Panc1 (cell line): ENCODE measurements around the gene ZDHHC8. TPM values are rescaled to one million over a fixed set of nuclear protein-coding genes. Genes with fewer than 3 reads are reported as not detected.

Experiments used
- ATAC-seq: fragments of 200-7000 bp; cut with Tn5 transposase; 2 replicates; pipeline ENCODE4 v1.9.1; 2020; ENCODE audit warnings: mild to moderate bottlenecking, moderate library complexity
- BruUV-seq: library from RNA; stranded (reverse); fragments of 400-500 nt; replicated peaks from 2 replicates; lab custom pipeline; 2021; lab: Mats Ljungman, UMichigan
- CTCF ChIA-PET: fragments of 300-600 bp; sonication (Branson Sonifier 250); formaldehyde crosslinking; loops from one replicate; lab custom pipeline; 2022; ENCODE audit warnings: antibody characterized with exemption; lab: Charles Lee
- POLR2A ChIA-PET: fragments of 300-600 bp; sonication (Branson Sonifier 250); formaldehyde crosslinking; loops from one replicate; lab custom pipeline; 2022; ENCODE audit warnings: antibody characterized with exemption; lab: Charles Lee
- DNase-seq: peaks from one replicate; pipeline ENCODE4 v3.0.0-alpha.2; 2010; ENCODE audit warnings: low read depth, low spot score
- H3K27ac ChIP-seq: 2 replicates; pipeline ENCODE4 v1.5.1; 2011; ENCODE audit warnings: mild to moderate bottlenecking, low read length, inconsistent platforms
- H3K27me3 ChIP-seq: fragments of 200-500 bp; sonication (Bioruptor generic); 2 replicates; pipeline ENCODE4 v1.6.0; 2014; ENCODE audit warnings: low read length, inconsistent platforms; ENCODE audit not compliant: control insufficient read depth, insufficient read depth
- H3K36me3 ChIP-seq: fragments of 200-500 bp; sonication (Bioruptor generic); 2 replicates; pipeline ENCODE4 v1.5.1; 2014; ENCODE audit warnings: inconsistent platforms, mild to moderate bottlenecking, low read length, moderate library complexity; ENCODE audit not compliant: control insufficient read depth, insufficient read depth
- H3K4me1 ChIP-seq: 2 replicates; pipeline ENCODE4 v1.5.1; 2011; ENCODE audit warnings: inconsistent platforms, mild to moderate bottlenecking, low read length, moderate library complexity; ENCODE audit not compliant: control insufficient read depth, insufficient read depth
- H3K4me3 ChIP-seq, 2 experiments: 2 replicates each; pipeline ENCODE4 v1.5.1; 2011 to 2012; ENCODE audit warnings: low read depth in 2 of 2, low read length in 2 of 2, mild to moderate bottlenecking in 2 of 2, inconsistent platforms in 1 of 2, moderate library complexity in 1 of 2
- H3K9me3 ChIP-seq: fragments of 200-500 bp; sonication (Bioruptor generic); 2 replicates; pipeline ENCODE4 v1.5.1; 2014; ENCODE audit warnings: low read depth, mild to moderate bottlenecking, inconsistent platforms, low read length, moderate library complexity; ENCODE audit not compliant: control insufficient read depth, insufficient read depth
- POLR2AphosphoS5 ChIP-seq: IDR thresholded peaks from 2 replicates; pipeline ENCODE4 v1.6.1; 2012; ENCODE audit warnings: mild to moderate bottlenecking, low read depth, low read length, moderate library complexity
- SIN3A ChIP-seq: IDR thresholded peaks from 2 replicates; pipeline ENCODE4 v1.6.1; 2012; ENCODE audit warnings: low read depth, mild to moderate bottlenecking, low read length, moderate library complexity, borderline replicate concordance; ENCODE audit not compliant: insufficient read depth
- TCF7L2 ChIP-seq: IDR thresholded peaks from 2 replicates; pipeline ENCODE4 v1.6.1; 2011; ENCODE audit warnings: mild to moderate bottlenecking, low read depth, low read length, inconsistent platforms
- in situ Hi-C: cut with HindIII; loops from 2 replicates; pipeline ENCODE4 v1.10.0; 2016; ENCODE audit warnings: low sequenced_read_pairs, low pct_unique_long_range_greater_than_20kb
- intact Hi-C: fragments of 100-400 bp; cut with micrococcal nuclease; formaldehyde crosslinking; loops from one replicate; pipeline ENCODE4 v1.10.0; 2022; ENCODE audit not compliant: unreplicated experiment
- total RNA-seq: library from RNA; stranded (reverse); gene quantifications from one replicate; pipeline ENCODE4 v1.2.1, GENCODE V29; 2021; ENCODE audit not compliant: unreplicated experiment
- TF ChIP-seq, protein P1 (sequence below): fragments of 450-650 bp; IDR thresholded peaks from 2 replicates; pipeline ENCODE4 v1.5.1; 2017; ENCODE audit warnings: mild to moderate bottlenecking
- TF ChIP-seq, protein P2 (sequence below), 2 experiments: IDR thresholded peaks; 2 replicates each; pipeline ENCODE4 v1.6.1; 2011 to 2012; ENCODE audit warnings: low read depth in 2 of 2, control low read depth in 1 of 2, low read length in 1 of 2, mild to moderate bottlenecking in 1 of 2, moderate library complexity in 1 of 2; ENCODE audit not compliant: insufficient read depth in 1 of 2

The ZDHHC8 gene
- total RNA-seq, 1 experiment from 2014 or later, result 79.0 TPM

DNA sequence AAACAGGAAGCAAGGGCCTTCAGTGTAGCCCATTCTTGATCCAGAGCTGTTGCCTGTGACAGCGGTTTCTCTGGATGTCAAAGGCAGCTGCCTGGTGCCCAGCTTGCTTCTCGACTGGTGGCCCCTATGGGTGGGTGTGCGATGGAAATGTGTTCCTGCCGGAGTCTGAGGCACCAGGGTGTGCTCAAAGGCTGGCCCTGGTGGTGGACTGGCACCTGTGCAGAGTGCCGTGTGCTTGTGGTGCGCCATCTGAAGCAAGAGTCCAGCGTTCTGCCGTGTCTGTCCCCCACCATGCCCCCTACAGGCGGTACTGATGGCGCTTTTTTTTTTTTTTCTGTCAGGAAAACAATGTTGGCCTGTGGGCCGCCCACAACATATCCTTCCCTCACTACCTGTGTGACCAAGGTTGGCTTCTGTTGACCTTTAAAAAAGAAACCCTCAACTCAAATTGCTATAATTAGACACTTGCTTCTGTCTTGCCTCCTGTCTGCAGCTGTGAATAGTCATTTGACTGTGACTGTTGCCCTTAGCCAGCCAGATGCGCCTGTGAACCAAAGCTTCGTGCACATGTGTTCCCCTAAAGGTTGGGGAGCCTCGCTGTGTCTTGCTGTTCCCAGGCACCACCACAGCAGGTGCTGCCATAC, 20.4 kb upstream of the ZDHHC8 start:
- CTCF ChIA-PET, result interaction anchor here (0.7 to 0.8 kb wide), 2 partner anchors 16 to 125 kb away, joined by 3 to 8 read pairs; no protein-coding TSS in a partner anchor
- H3K36me3 ChIP-seq, result no peaks in the 10 kb centered on the region; the same call in 1 of the 2 replicates
- no peaks in the 10 kb centered on the region for H3K27me3 ChIP-seq
- POLR2A ChIA-PET, result no interaction called here
- in situ Hi-C loops, result no loop called here
- no peak overlapping the region for H3K4me3 ChIP-seq
- no peak for DNase-seq
- BruUV-seq, result no TSS peak
- H3K9me3 ChIP-seq, result no peaks in the 10 kb centered on the region
- TF ChIP-seq TCF7L2 (no peak), SIN3A (no peak), POLR2AphosphoS5 (no peak; the same call in 1 of the 2 replicates)
- TF ChIP-seq, protein P1, sequence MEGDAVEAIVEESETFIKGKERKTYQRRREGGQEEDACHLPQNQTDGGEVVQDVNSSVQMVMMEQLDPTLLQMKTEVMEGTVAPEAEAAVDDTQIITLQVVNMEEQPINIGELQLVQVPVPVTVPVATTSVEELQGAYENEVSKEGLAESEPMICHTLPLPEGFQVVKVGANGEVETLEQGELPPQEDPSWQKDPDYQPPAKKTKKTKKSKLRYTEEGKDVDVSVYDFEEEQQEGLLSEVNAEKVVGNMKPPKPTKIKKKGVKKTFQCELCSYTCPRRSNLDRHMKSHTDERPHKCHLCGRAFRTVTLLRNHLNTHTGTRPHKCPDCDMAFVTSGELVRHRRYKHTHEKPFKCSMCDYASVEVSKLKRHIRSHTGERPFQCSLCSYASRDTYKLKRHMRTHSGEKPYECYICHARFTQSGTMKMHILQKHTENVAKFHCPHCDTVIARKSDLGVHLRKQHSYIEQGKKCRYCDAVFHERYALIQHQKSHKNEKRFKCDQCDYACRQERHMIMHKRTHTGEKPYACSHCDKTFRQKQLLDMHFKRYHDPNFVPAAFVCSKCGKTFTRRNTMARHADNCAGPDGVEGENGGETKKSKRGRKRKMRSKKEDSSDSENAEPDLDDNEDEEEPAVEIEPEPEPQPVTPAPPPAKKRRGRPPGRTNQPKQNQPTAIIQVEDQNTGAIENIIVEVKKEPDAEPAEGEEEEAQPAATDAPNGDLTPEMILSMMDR, result peak; percentile 75
- TF ChIP-seq, protein P2, sequence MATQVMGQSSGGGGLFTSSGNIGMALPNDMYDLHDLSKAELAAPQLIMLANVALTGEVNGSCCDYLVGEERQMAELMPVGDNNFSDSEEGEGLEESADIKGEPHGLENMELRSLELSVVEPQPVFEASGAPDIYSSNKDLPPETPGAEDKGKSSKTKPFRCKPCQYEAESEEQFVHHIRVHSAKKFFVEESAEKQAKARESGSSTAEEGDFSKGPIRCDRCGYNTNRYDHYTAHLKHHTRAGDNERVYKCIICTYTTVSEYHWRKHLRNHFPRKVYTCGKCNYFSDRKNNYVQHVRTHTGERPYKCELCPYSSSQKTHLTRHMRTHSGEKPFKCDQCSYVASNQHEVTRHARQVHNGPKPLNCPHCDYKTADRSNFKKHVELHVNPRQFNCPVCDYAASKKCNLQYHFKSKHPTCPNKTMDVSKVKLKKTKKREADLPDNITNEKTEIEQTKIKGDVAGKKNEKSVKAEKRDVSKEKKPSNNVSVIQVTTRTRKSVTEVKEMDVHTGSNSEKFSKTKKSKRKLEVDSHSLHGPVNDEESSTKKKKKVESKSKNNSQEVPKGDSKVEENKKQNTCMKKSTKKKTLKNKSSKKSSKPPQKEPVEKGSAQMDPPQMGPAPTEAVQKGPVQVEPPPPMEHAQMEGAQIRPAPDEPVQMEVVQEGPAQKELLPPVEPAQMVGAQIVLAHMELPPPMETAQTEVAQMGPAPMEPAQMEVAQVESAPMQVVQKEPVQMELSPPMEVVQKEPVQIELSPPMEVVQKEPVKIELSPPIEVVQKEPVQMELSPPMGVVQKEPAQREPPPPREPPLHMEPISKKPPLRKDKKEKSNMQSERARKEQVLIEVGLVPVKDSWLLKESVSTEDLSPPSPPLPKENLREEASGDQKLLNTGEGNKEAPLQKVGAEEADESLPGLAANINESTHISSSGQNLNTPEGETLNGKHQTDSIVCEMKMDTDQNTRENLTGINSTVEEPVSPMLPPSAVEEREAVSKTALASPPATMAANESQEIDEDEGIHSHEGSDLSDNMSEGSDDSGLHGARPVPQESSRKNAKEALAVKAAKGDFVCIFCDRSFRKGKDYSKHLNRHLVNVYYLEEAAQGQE (IDR thresholded peaks at IDR 0.05; ENCODE audit: insufficient read depth in 1 of 2, low read depth in 2 of 2, low read length in 1 of 2), result no peak
- ATAC-seq, result peak; percentile 31; the same call in 1 of the 2 replicates
- peaks cover 13% of the 10 kb centered on the region for H3K4me1 ChIP-seq
- H3K27ac ChIP-seq, result no peak overlapping the region
- intact Hi-C loops, result no loop called here

DNA sequence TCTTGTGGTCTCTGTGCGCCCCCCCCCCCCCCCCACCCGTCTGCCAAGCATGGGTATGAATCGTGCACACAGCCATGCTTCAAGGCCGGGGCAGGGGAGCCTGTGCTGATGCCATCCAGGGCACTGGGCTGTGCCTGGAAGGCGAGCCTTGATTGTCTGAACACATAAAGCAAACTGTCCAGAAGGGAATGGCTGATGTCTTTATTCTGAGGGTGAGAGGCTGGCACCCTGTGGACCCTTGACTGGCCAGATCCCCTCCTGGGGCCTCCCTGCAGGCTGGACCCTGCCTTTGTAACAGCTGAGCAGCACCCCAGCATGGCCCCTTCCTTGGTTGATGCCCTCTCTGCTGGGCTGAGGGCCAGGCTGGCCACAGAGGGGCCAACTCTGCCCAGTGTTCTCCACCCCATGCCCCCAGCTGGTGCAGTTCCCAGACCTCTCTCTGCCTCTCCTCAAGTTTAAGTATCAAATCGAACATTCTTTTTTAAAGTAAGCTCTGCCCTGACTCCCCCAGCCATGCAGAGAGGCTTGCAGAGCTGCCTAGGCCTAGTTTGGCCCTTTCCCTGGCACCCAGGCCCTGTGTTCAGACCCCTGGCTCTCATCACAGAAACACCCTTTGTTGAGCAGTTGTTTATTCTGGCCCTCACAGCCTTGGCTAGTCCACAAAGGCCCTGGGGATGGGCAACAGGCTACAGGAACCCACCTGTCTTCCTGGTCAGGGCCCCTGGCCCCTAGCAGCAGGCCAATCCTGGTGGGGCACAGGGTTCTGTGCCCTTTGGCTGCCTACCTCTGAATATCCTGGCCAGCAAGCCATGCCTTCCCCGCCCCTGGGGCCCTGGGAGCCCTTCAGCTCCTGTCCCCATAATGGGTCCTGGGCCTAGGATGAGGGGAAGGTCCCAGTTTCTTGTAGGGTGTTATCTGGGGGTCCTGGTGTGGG, 19.6 kb upstream of the ZDHHC8 start:
- peak overlapping the region; percentile 39; the same call in 1 of the 2 replicates for H3K27ac ChIP-seq
- ATAC-seq, result peak; percentile 14; the same call in 1 of the 2 replicates
- ChIA-PET CTCF (interaction anchor here (0.7 to 0.8 kb wide), 2 partner anchors 15 to 126 kb away, joined by 3 to 8 read pairs; no protein-coding TSS in a partner anchor), POLR2A (no interaction called here)
- H3K4me3 ChIP-seq, result no peak overlapping the region
- in situ Hi-C loops (no loop called here), intact Hi-C loops (no loop called here)
- DNase-seq, result no peak
- BruUV-seq, result no TSS peak
- peaks cover 4% of the 10 kb centered on the region for H3K36me3 ChIP-seq
- H3K9me3 ChIP-seq, result no peaks in the 10 kb centered on the region
- TF ChIP-seq TCF7L2 (no peak), POLR2AphosphoS5 (no peak; the same call in 1 of the 2 replicates), SIN3A (0 out of 2 replicates have a peak, but pooled peaks have one; percentile 50)
- TF ChIP-seq, protein P1, result no peak
- peaks cover 13% of the 10 kb centered on the region for H3K4me1 ChIP-seq
- H3K27me3 ChIP-seq, result no peaks in the 10 kb centered on the region
